Small intestine (tissue), 7 donors: ENCODE results near the gene CITED2. TPM values are rescaled to one million over a fixed set of nuclear protein-coding genes. Genes with fewer than 3 reads are reported as not detected.

Experiments used
- DNase-seq, 2 donors: peaks; one replicate each; pipeline versions ENCODE4 v3.0.0 to v3.0.0-alpha.2; 2013
- FAIRE-seq: peaks from 2 replicates; lab custom pipeline; 2012; peaks lifted over from hg19 to GRCh38; lab: Jason Lieb, UNC
- H3K27ac ChIP-seq, 3 donors: one replicate each; pipeline ENCODE4 v1.5.1; 2013; ENCODE audit warnings: low read length in 2 of 3, mild to moderate bottlenecking in 2 of 3, control low read depth in 1 of 3, inconsistent platforms in 1 of 3, low read depth in 1 of 3, moderate library complexity in 1 of 3
- H3K27me3 ChIP-seq, 3 donors: one replicate each; pipeline ENCODE4 v1.6.1; 2013; ENCODE audit warnings: low read length in 3 of 3, inconsistent platforms in 1 of 3; ENCODE audit not compliant: control insufficient read depth in 3 of 3, insufficient read depth in 3 of 3
- H3K36me3 ChIP-seq, 3 donors: one replicate each; pipeline ENCODE4 v1.6.1; 2013; ENCODE audit warnings: low read length in 3 of 3, inconsistent platforms in 1 of 3, low read depth in 1 of 3, mild to moderate bottlenecking in 1 of 3, moderate library complexity in 1 of 3; ENCODE audit not compliant: control insufficient read depth in 3 of 3, insufficient read depth in 2 of 3
- H3K4me1 ChIP-seq, 3 donors: one replicate each; pipeline ENCODE4 v1.6.1; 2013; ENCODE audit warnings: low read length in 2 of 3, inconsistent platforms in 1 of 3, low read depth in 1 of 3, mild to moderate bottlenecking in 1 of 3, moderate library complexity in 1 of 3; ENCODE audit not compliant: control insufficient read depth in 3 of 3, insufficient read depth in 2 of 3
- H3K4me3 ChIP-seq, 3 donors: one replicate each; pipeline ENCODE4 v1.5.1; 2013; ENCODE audit warnings: low read length in 3 of 3, control low read depth in 1 of 3, inconsistent platforms in 1 of 3, low read depth in 1 of 3, mild to moderate bottlenecking in 1 of 3, moderate library complexity in 1 of 3
- H3K9me3 ChIP-seq, 2 donors: one replicate each; pipeline ENCODE4 v1.6.1; 2013; ENCODE audit warnings: low read depth in 1 of 2, low read length in 1 of 2; ENCODE audit not compliant: control insufficient read depth in 2 of 2, insufficient read depth in 1 of 2
- WGBS, 3 donors: extraction: QIAGEN DNeasy Blood & Tissue Kit; methylation state at CpG; one replicate each; pipeline ENCODE4 v1.1.7; 2013; 5-methylcytosine and 5-hydroxymethylcytosine counted together
- polyA plus RNA-seq, 4 donors: library from polyadenylated mRNA; stranded (reverse) in 3 of 4; unstranded in 1 of 4; fragments of 200-250 nt in 3 of 4; fragments of 120-200 nt in 1 of 4; gene quantifications; one replicate each; pipeline versions ENCODE4 v1.2.1 to v1.2.3, GENCODE V29; 2013
- donor health status: healthy with polysubstance abuse.
- donor health status: control.
- donor health status: control.
- donor health status: Bipolar disorder and iron deficiency.
- donor health status: healthy.

The CITED2 gene
- polyA plus RNA-seq, 4 donors = 21.1 to 105 (median 31.5) TPM

GRCh38 chr6:139327038-139327437 lies 47.4 kb downstream of the CITED2 start:
- Histone ChIP-seq H3K36me3 (no peaks in the 10 kb centered on the region), H3K4me3 (no peak overlapping the region), H3K4me1 (peaks cover 0 to 3% (median 0%) of the 10 kb centered on the region in 3 donors), H3K27me3 (no peaks in the 10 kb centered on the region), H3K9me3 (no peaks in the 10 kb centered on the region), H3K27ac (no peak overlapping the region)
- DNase-seq (no peak), FAIRE-seq (no peak)
- 90 to 97% (median 94%) methylated on average over 5 of the region's 5 CpGs for WGBS, 3 donors

GRCh38 chr6:139325686-139326085 lies 48.8 kb downstream of the CITED2 start:
- DNase-seq (no peak), FAIRE-seq (no peak)
- WGBS, 3 donors = 39 to 53% (median 50%) methylated on average over 1 of the region's 1 CpG
- H3K27me3 ChIP-seq = no peaks in the 10 kb centered on the region
- H3K4me1 ChIP-seq = peaks cover 0 to 3% (median 0%) of the 10 kb centered on the region in 3 donors
- H3K4me3 ChIP-seq = no peak overlapping the region
- H3K9me3 ChIP-seq = no peaks in the 10 kb centered on the region
- peak overlapping the region in 1 of 3 donors; percentile 32 for H3K27ac ChIP-seq
- H3K36me3 ChIP-seq = no peaks in the 10 kb centered on the region

- DNase-seq (no peak), FAIRE-seq (no peak)
- no peak overlapping the region for H3K27ac ChIP-seq
Measured at GRCh38 chr6:139325125-139325524, 49.3 kb downstream of the CITED2 start.

GRCh38 chr6:139324301-139324555 lies 50.2 kb downstream of the CITED2 start:
- 19 to 73% (median 25%) methylated on average over 1 of the region's 1 CpG for WGBS, 3 donors
- Histone ChIP-seq H3K27ac (peak overlapping the region in 2 of 3 donors; percentile 69 to 97), H3K36me3 (no peaks in the 10 kb centered on the region), H3K9me3 (no peaks in the 10 kb centered on the region), H3K4me1 (peaks cover 0 to 3% (median 0%) of the 10 kb centered on the region in 3 donors), H3K4me3 (no peak overlapping the region), H3K27me3 (no peaks in the 10 kb centered on the region)
- FAIRE-seq (no peak), DNase-seq (no peak)

More at GRCh38 chr6:139325125-139325524, 49.3 kb downstream of the CITED2 start:
- Histone ChIP-seq H3K4me3 (no peak overlapping the region), H3K4me1 (peaks cover 0 to 3% (median 0%) of the 10 kb centered on the region in 3 donors), H3K27me3 (no peaks in the 10 kb centered on the region), H3K36me3 (no peaks in the 10 kb centered on the region), H3K9me3 (no peaks in the 10 kb centered on the region)

GRCh38 chr6:139323511-139324300 lies 50.7 kb downstream of the CITED2 start:
- H3K27ac ChIP-seq = peak overlapping the region in 2 of 3 donors; percentile 69 to 97
- FAIRE-seq (no peak), DNase-seq (peak; percentile 62)
- 36 to 62% (median 46%) methylated on average over 21 of the region's 21 CpGs for WGBS, 3 donors
- H3K36me3 ChIP-seq = no peaks in the 10 kb centered on the region
- peak overlapping the region in 2 of 3 donors; percentile 6 to 29 for H3K4me3 ChIP-seq
- no peaks in the 10 kb centered on the region for H3K27me3 ChIP-seq
- peaks cover 0 to 3% (median 0%) of the 10 kb centered on the region in 3 donors for H3K4me1 ChIP-seq
- H3K9me3 ChIP-seq = no peaks in the 10 kb centered on the region

Other genes starting within 250 kb of the CITED2 start
- gene HECA, start 239.6 kb downstream of the CITED2 start, polyA plus RNA-seq = 10 to 100 TPM; 11.6 to 33.9 (median 17.0) TPM
- 1 to 10 TPM in 1 of 4 donors, under 1 TPM in 2, not detected in 1; 0.27 to 1.0 (median 0.54) TPM for gene TXLNB, start 82.7 kb downstream of the CITED2 start, polyA plus RNA-seq